DMS79 treated with DMSO at 0.1 percent for 48 hours (cell line): ENCODE measurements around the gene PEX1.
"Not testable (repeated sequence)": the region's sequence is repeated elsewhere in the genome, so short reads cannot be mapped to it uniquely, and the experiment has no call there.

Experiments
- DNase-seq: peaks from one replicate; lab custom pipeline; 2025; lab: John Stamatoyannopoulos, UW

Gene PEX1

GRCh38 chr7:92504563-92504962, 23.8 kb downstream of the PEX1 start:
- DNase-seq, result no peak

- DNase-seq, result no peak
Measured at GRCh38 chr7:92503767-92504166, 24.6 kb downstream of the PEX1 start.

GRCh38 chr7:92498557-92498956, 29.8 kb downstream of the PEX1 start:
- no peak for DNase-seq

- no peak for DNase-seq
Measured at GRCh38 chr7:92496876-92497275, 31.4 kb downstream of the PEX1 start.

GRCh38 chr7:92489634-92490033, 38.7 kb downstream of the PEX1 start:
- DNase-seq, result no peak

GRCh38 chr7:92487804-92488203, 40.5 kb downstream of the PEX1 start:
- DNase-seq, result no peak

GRCh38 chr7:92485974-92486373, 42.3 kb downstream of the PEX1 start:
- DNase-seq, result no peak

- no peak for DNase-seq
Measured at GRCh38 chr7:92485267-92485892, 42.9 kb downstream of the PEX1 start.

- not testable (repeated sequence) for DNase-seq
Measured at GRCh38 chr7:92484226-92484625, 44.1 kb downstream of the PEX1 start.

GRCh38 chr7:92483624-92484023, 44.7 kb downstream of the PEX1 start:
- DNase-seq, result not testable (repeated sequence)

- DNase-seq, result not testable (repeated sequence)
Measured at GRCh38 chr7:92479146-92479545, 49.2 kb downstream of the PEX1 start.

GRCh38 chr7:92478711-92479110, 49.6 kb downstream of the PEX1 start:
- DNase-seq, result no peak

GRCh38 chr7:92478095-92478494, 50.2 kb downstream of the PEX1 start:
- no peak for DNase-seq

- DNase-seq, result not testable (repeated sequence)
Measured at GRCh38 chr7:92477681-92478080, 50.6 kb downstream of the PEX1 start, which contains the start of gene ERVW-1. TSS of gene ERVW-1 (minus strand) at chr7:92477946. CDS start at chr7:92470381, 7,565 bp downstream.

- DNase-seq, result not testable (repeated sequence)
Measured at GRCh38 chr7:92475851-92476590, 52.3 kb downstream of the PEX1 start.

GRCh38 chr7:92475261-92475770, 53.0 kb downstream of the PEX1 start:
- DNase-seq, result not testable (repeated sequence)

GRCh38 chr7:92473989-92474388, 54.3 kb downstream of the PEX1 start:
- not testable (repeated sequence) for DNase-seq

GRCh38 chr7:92468589-92468988, 59.7 kb downstream of the PEX1 start:
- not testable (repeated sequence) for DNase-seq

GRCh38 chr7:92466682-92467081, 61.6 kb downstream of the PEX1 start:
- DNase-seq, result no peak

GRCh38 chr7:92464515-92464914, 63.8 kb downstream of the PEX1 start:
- no peak for DNase-seq

- no peak for DNase-seq
Measured at GRCh38 chr7:92462560-92462959, 65.8 kb downstream of the PEX1 start.

- peak; percentile 34 for DNase-seq
Measured at GRCh38 chr7:92461027-92462003, 67.0 kb downstream of the PEX1 start.
